ENCODE measurements around the gene NAXD.

DNA sequence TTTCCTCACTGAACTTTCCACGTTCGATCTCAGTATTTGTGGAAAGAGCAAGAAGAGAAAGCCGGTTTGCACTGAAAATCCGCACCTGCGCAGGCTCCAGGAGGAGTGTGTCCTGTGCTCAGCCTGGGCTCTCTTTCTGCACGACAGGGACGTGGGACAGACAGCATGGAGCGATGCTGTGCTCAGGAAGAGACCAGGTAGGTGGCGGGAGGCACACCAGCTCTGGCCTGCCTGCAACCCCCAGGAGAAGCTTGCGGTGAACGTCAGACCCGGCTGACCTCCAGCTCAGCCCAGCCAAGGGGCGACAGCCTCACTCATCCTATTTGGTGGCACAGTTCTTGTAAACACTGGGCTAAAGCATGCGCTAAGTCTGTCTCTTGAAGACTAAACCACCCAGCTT lies 35.9 kb downstream of the NAXD start:
- TF ChIP-seq CTCF (IDR thresholded peaks at IDR 0.05) (no peak), POLR2A (IDR thresholded peaks at IDR 0.05) (no peak)

Data from uterus (tissue), 2 donors.